ENCODE results near the gene SDK1. TPM values are rescaled to one million over a fixed set of nuclear protein-coding genes. Genes with fewer than 3 reads are reported as not detected.
"Not testable (repeated sequence)": the region's sequence is repeated elsewhere in the genome, so short reads cannot be mapped to it uniquely, and the experiment has no call there.

The SDK1 gene
- polyA plus RNA-seq, 2 of the 4 experiments (the other 2 are of a cell fraction): 0.12 to 0.28 TPM

- FAIRE-seq: no peak
- TF ChIP-seq HMGXB4 (CRISPR knock-in tag; IDR thresholded peaks at IDR 0.05; ENCODE audit: borderline replicate concordance) (no peak), TP53 (CRISPR knock-in tag; IDR thresholded peaks at IDR 0.05) (no peak), CEBPB (IDR thresholded peaks at IDR 0.05) (no peak), SMC3 (IDR thresholded peaks at IDR 0.05) (no peak), HOXB5 (CRISPR knock-in tag; IDR thresholded peaks at IDR 0.05) (no peak), RFX5 (IDR thresholded peaks at IDR 0.05) (no peak), HES2 (IDR thresholded peaks at IDR 0.05) (no peak)
- POLR2A ChIA-PET: interaction anchor here (0.6 kb wide), 1 partner anchor 125 kb away, joined by 7 read pairs; no protein-coding TSS in a partner anchor
- 68% methylated on average over 11 of the region's 11 CpGs for WGBS (ENCODE audit: missing lambda C conversion rate)
- CTCF ChIA-PET: no interaction called here
- Histone ChIP-seq H3K27ac (no peak overlapping the region), H3K4me1 (no peaks in the 10 kb centered on the region), H3K9me3 (0 out of 3 replicates have a peak, but pooled peaks cover 4% of the 10 kb centered on the region), H3K4me3 (no peak overlapping the region), H3K4me2 (no peak overlapping the region)
- DNase-seq (ENCODE audit: low read depth in 1 of 2, low spot score in 1 of 2): no peak
- ATAC-seq: no peak
Measured at GRCh38 chr7:4261601-4261960, 960.5 kb downstream of the SDK1 start.

- CTCF ChIA-PET; H3K4me1 ChIP-seq; H3K4me3 ChIP-seq; H3K4me2 ChIP-seq; H3K27ac ChIP-seq; H3K9me3 ChIP-seq; ATAC-seq; FAIRE-seq; DNase-seq (ENCODE audit: low read depth in 1 of 2, low spot score in 1 of 2); POLR2A ChIA-PET: not testable (repeated sequence)
- 87% methylated on average over 23 of the region's 25 CpGs for WGBS (ENCODE audit: missing lambda C conversion rate)
Measured at GRCh38 chr7:4264206-4264605, 963.2 kb downstream of the SDK1 start.

GRCh38 chr7:4265066-4265465, 964.0 kb downstream of the SDK1 start:
- ChIA-PET POLR2A (no interaction called here), CTCF (no interaction called here)
- no peaks in the 10 kb centered on the region for H3K4me1 ChIP-seq
- no peak for TF ChIP-seq SREBF2 (IDR thresholded peaks at IDR 0.05)
- no peak for TF ChIP-seq CHD2 (IDR thresholded peaks at IDR 0.05; ENCODE audit: low read length, partially characterized antibody)
- no peak for TF ChIP-seq TFCP2L1 (CRISPR knock-in tag; IDR thresholded peaks at IDR 0.05)
- TF ChIP-seq KDM5A (IDR thresholded peaks at IDR 0.05): no peak
- TF ChIP-seq HOXB13 (CRISPR knock-in tag; IDR thresholded peaks at IDR 0.05; ENCODE audit: low read depth): no peak
- ATAC-seq (no peak), FAIRE-seq (no peak), DNase-seq (ENCODE audit: low read depth in 1 of 2, low spot score in 1 of 2) (no peak)
- WGBS (ENCODE audit: missing lambda C conversion rate): 91% methylated on average over 25 of the region's 43 CpGs
- H3K4me2 ChIP-seq: no peak overlapping the region
- no peak overlapping the region for H3K4me3 ChIP-seq
- no peak overlapping the region for H3K27ac ChIP-seq
- no peaks in the 10 kb centered on the region for H3K9me3 ChIP-seq

GRCh38 chr7:4265676-4266075, 964.6 kb downstream of the SDK1 start:
- Histone ChIP-seq H3K27ac (no peak overlapping the region), H3K4me1 (no peaks in the 10 kb centered on the region), H3K9me3 (no peaks in the 10 kb centered on the region), H3K4me3 (no peak overlapping the region), H3K4me2 (no peak overlapping the region)
- POLR2A ChIA-PET: no interaction called here
- DNase-seq (ENCODE audit: low read depth in 1 of 2, low spot score in 1 of 2) (no peak), FAIRE-seq (no peak), ATAC-seq (no peak; a peak in 1 of 6 replicates)
- 48% methylated on average over 15 of the region's 15 CpGs for WGBS (ENCODE audit: missing lambda C conversion rate)
- CTCF ChIA-PET: no interaction called here
- TF ChIP-seq ZFP36 (IDR thresholded peaks at IDR 0.05; ENCODE audit: borderline replicate concordance, partially characterized antibody) (no peak), ELK1 (IDR thresholded peaks at IDR 0.05; ENCODE audit: low read depth, low read length) (no peak), ZSCAN20 (CRISPR knock-in tag; IDR thresholded peaks at IDR 0.05) (no peak), RFX5 (IDR thresholded peaks at IDR 0.05) (no peak), FOSL2 (IDR thresholded peaks at IDR 0.05) (no peak), FOSL2 (CRISPR knock-in tag; IDR thresholded peaks at IDR 0.05) (no peak), CBX2 (IDR thresholded peaks at IDR 0.05; ENCODE audit: borderline replicate concordance, low read depth) (no peak), JUNB (IDR thresholded peaks at IDR 0.05) (no peak), HOXB13 (CRISPR knock-in tag; IDR thresholded peaks at IDR 0.05; ENCODE audit: low read depth) (no peak), MAFK (IDR thresholded peaks at IDR 0.05; ENCODE audit: partially characterized antibody) (no peak), REST (IDR thresholded peaks at IDR 0.05) (no peak), HDAC2 (IDR thresholded peaks at IDR 0.05) (no peak), MYC (IDR thresholded peaks at IDR 0.05; ENCODE audit: borderline replicate concordance, low read length) (no peak), CHD2 (IDR thresholded peaks at IDR 0.05; ENCODE audit: low read length, partially characterized antibody) (no peak), RAD21 (conservative IDR thresholded peaks at IDR 0.05 in 1 of 2, IDR thresholded peaks at IDR 0.05 in 1 of 2) (no peak), BHLHE40 (IDR thresholded peaks at IDR 0.05; ENCODE audit: low read depth, low read length) (no peak)

Data from A549 (cell line).